22Rv1 (cell line): ENCODE measurements around the gene BHLHE40.

Experiments
- H3K27ac ChIP-seq: fragments of 450-650 bp; 2 replicates; pipeline ENCODE4 v1.5.1; 2017
- CTCF ChIP-seq: fragments of 450-650 bp; IDR thresholded peaks from 2 replicates; pipeline ENCODE4 v1.5.1; 2017; ENCODE audit warnings: mild to moderate bottlenecking
- ZFX ChIP-seq: fragments of 450-650 bp; IDR thresholded peaks from 2 replicates; pipeline ENCODE4 v1.6.1; 2017; ENCODE audit warnings: antibody characterized with exemption, borderline replicate concordance

Gene BHLHE40

DNA sequence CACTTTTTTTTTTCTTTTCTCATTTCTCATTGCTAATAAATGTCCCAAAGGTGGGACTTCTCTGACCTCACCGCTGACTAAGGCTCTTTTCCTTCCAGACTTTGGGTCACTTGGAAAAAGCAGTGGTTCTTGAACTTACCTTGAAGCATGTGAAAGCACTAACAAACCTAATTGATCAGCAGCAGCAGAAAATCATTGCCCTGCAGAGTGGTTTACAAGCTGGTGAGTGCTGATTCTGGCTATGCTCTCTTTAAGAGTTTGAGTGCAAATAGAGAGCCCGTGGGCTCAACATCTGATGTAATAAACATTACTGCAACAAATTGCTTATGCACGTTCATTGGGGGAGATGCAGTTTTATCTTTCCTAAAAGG, 2.0 kb downstream of the BHLHE40 start:
- TF ChIP-seq ZFX = no peak
- H3K27ac ChIP-seq = no peak overlapping the region

GRCh38 chr3:4981665-4982494, 2.6 kb downstream of the BHLHE40 start:
- no peak overlapping the region for H3K27ac ChIP-seq
- TF ChIP-seq CTCF (no peak), ZFX (no peak)

GRCh38 chr3:4982773-4983738, 3.8 kb downstream of the BHLHE40 start:
- no peak for TF ChIP-seq CTCF
- TF ChIP-seq ZFX = no peak
- H3K27ac ChIP-seq = no peak overlapping the region

DNA sequence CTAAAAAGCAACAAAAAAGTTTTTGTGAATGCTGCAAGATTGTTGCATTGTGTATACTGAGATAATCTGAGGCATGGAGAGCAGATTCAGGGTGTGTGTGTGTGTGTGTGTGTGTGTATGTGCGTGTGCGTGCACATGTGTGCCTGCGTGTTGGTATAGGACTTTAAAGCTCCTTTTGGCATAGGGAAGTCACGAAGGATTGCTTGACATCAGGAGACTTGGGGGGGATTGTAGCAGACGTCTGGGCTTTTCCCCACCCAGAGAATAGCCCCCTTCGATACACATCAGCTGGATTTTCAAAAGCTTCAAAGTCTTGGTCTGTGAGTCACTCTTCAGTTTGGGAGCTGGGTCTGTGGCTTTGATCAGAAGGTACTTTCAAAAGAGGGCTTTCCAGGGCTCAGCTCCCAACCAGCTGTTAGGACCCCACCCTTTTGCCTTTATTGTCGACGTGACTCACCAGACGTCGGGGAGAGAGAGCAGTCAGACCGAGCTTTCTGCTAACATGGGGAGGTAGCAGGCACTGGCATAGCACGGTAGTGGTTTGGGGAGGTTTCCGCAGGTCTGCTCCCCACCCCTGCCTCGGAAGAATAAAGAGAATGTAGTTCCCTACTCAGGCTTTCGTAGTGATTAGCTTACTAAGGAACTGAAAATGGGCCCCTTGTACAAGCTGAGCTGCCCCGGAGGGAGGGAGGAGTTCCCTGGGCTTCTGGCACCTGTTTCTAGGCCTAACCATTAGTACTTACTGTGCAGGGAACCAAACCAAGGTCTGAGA, 4.7 kb downstream of the BHLHE40 start:
- no peak for TF ChIP-seq ZFX
- TF ChIP-seq CTCF = no peak

DNA sequence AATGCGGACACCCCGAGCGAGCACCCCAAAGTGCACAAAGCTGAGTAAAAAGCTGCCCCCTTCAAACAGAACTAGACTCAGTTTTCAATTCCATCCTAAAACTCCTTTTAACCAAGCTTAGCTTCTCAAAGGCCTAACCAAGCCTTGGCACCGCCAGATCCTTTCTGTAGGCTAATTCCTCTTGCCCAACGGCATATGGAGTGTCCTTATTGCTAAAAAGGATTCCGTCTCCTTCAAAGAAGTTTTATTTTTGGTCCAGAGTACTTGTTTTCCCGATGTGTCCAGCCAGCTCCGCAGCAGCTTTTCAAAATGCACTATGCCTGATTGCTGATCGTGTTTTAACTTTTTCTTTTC, 5.3 kb downstream of the BHLHE40 start:
- TF ChIP-seq ZFX (no peak), CTCF (no peak)
- H3K27ac ChIP-seq = no peak overlapping the region

More for the DNA sequence above, 4.7 kb downstream of the BHLHE40 start:
- no peak overlapping the region for H3K27ac ChIP-seq

GRCh38 chr3:4985330-4986174, 6.3 kb downstream of the BHLHE40 start:
- no peak overlapping the region for H3K27ac ChIP-seq
- TF ChIP-seq ZFX (no peak), CTCF (no peak)

- no peak for TF ChIP-seq ZFX
- TF ChIP-seq CTCF = no peak
- H3K27ac ChIP-seq = no peak overlapping the region
Measured at GRCh38 chr3:4986175-4986781, 7.0 kb downstream of the BHLHE40 start.
